ENCODE data around the gene ZMYND10. TPM values are rescaled to one million over a fixed set of nuclear protein-coding genes. Genes with fewer than 3 reads are reported as not detected.

ZMYND10 gene
- 0.67 and 1.0 TPM in 2 replicates for total RNA-seq (2021)
- percentile 14 among the genes with signal in this experiment for Bru-seq, nascent RNA
- percentile 27 among the genes with signal in this experiment for BruChase-seq, experiment 1, labeled RNA remaining after a 2-hour chase
- BruChase-seq, experiment 2, labeled RNA remaining after a 6-hour chase: percentile 26 among the genes with signal in this experiment
- long read RNA-seq, partial matches to known transcripts: 1 of 2 reads
- long read RNA-seq, other reads (novel, unspliced or antisense): 1 of 2 reads

DNA sequence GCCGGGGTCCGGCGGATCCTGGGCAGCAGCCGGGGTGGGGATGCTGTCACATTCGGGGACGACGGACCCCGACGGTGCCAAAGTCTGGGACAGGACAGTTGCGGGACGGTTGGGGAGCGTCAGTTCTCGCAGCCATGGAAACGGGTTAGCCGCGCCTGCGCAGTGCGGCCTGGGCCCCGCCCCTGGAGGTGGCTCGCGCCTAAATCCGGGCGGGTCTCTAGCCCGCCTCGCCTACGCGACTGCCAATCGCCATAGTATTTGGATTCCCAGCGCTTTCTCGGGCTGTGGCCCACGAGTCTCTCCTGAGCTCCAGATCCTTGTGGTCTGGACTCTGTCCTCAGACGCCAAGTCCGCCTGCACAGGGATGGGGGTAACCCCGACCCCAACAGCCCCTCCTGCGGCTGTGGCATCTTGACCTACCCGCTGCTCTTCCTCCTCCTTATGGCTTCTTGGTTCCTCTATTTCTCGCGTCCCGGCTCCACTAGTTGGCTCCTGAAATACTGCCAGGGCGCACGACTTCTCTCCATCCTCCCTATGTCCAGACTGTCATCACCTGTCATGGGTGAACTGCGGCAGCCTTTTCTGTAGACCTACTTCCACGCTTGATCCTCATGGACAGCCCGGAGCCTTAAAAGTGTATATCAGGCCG lies at the start of gene ZMYND10:
TSS of gene ZMYND10 (minus strand) at position 147 of the 649 bp plus-strand sequence. CDS start 153 bp downstream, outside the sequence.
- POLR2A ChIA-PET (ENCODE audit: low non-redundant PET): interaction anchor here (0.6 kb wide), 1 partner anchor 240 kb away, joined by 11 read pairs; no protein-coding TSS in a partner anchor

GRCh38 chr3:50393061-50393460 lies 47.5 kb upstream of the ZMYND10 start:
- Histone ChIP-seq H3K27me3 (replicated peaks; ENCODE audit: insufficient read depth, low read depth, low read length, poor library complexity) (no peaks in the 10 kb centered on the region), H3K27ac (ENCODE audit: low read depth, low read length, poor library complexity, severe bottlenecking) (no peak overlapping the region), H3K9me3 (ENCODE audit: low read depth, low read length, poor library complexity, severe bottlenecking) (no peaks in the 10 kb centered on the region), H3K4me3 (ENCODE audit: low read depth, low read length, poor library complexity, severe bottlenecking) (no peak overlapping the region), H3K36me3 (ENCODE audit: insufficient read depth, low read length, poor library complexity, severe bottlenecking) (no peaks in the 10 kb centered on the region), H3K4me1 (ENCODE audit: insufficient read depth, low read length, poor library complexity, severe bottlenecking) (no peaks in the 10 kb centered on the region)
- TF ChIP-seq CTCF (conservative IDR thresholded peaks at IDR 0.05; ENCODE audit: low read depth, low read length): no peak
- TF ChIP-seq EZH2 (IDR thresholded peaks at IDR 0.05; ENCODE audit: borderline replicate concordance, low read depth, low read length, poor library complexity, severe bottlenecking): no peak
- ChIA-PET POLR2A (ENCODE audit: low non-redundant PET) (no interaction called here), CTCF (no interaction called here)
- BruUV-seq (replicated peaks): no TSS peak
- intact Hi-C loops (cut with micrococcal nuclease; ENCODE audit: unreplicated experiment): no loop called here
- no peak for DNase-seq (ENCODE audit: low spot score)

More for the DNA sequence above, at the start of gene ZMYND10:
- CTCF ChIA-PET: interaction anchor here (0.6 to 0.7 kb wide), 2 partner anchors 108 to 1324 kb away, joined by 5 to 6 read pairs; no protein-coding TSS in a partner anchor
- Histone ChIP-seq H3K36me3 (ENCODE audit: insufficient read depth, low read length, poor library complexity, severe bottlenecking) (no peaks in the 10 kb centered on the region), H3K4me1 (ENCODE audit: insufficient read depth, low read length, poor library complexity, severe bottlenecking) (peaks cover 6% of the 10 kb centered on the region), H3K27me3 (replicated peaks; ENCODE audit: insufficient read depth, low read depth, low read length, poor library complexity) (no peaks in the 10 kb centered on the region), H3K4me3 (ENCODE audit: low read depth, low read length, poor library complexity, severe bottlenecking) (peak within 1 kb of the TSS; percentile 40), H3K27ac (ENCODE audit: low read depth, low read length, poor library complexity, severe bottlenecking) (no peak within 1 kb of the TSS), H3K9me3 (ENCODE audit: low read depth, low read length, poor library complexity, severe bottlenecking) (no peaks in the 10 kb centered on the region)
- TF ChIP-seq EZH2 (IDR thresholded peaks at IDR 0.05; ENCODE audit: borderline replicate concordance, low read depth, low read length, poor library complexity, severe bottlenecking): no peak
- TF ChIP-seq CTCF (conservative IDR thresholded peaks at IDR 0.05; ENCODE audit: low read depth, low read length): no peak
- intact Hi-C loops (cut with micrococcal nuclease; ENCODE audit: unreplicated experiment): loop anchor here (2.0 kb wide), 1 partner anchor 205 kb away; no protein-coding TSS in a partner anchor
- BruUV-seq (replicated peaks): no TSS peak
- DNase-seq (ENCODE audit: low spot score): peak; percentile 69

DNA sequence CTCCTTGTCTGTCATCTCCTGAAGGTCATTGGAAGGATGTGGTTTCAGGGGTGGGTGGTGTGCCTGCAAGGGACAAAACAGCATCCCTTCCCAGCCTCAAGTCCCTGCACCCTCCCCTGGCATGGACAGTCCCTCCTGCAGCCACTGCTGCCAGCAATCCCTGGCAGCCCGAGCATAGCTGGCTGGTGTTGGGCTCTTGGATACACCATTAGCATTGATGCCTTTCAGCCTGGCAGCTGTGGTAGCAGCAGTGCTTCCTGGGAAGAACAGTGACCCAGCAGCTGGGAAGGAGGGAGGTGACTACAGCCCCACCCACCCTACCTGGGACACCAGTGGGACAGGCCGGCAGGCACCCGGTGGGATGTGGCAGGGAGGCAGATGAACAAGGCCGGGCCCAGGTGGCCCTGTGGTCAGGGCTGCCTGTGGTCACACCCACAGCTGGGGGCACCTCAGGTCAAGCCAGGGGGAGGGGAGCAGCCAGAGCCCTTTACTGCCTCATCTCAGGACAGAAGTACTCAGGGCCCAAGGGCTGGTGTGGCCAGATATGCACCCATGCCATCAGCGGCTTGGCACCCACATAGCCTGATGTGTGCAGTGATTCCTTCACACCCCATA lies 46.7 kb upstream of the ZMYND10 start:
- BruUV-seq (replicated peaks): no TSS peak
- Histone ChIP-seq H3K4me3 (ENCODE audit: low read depth, low read length, poor library complexity, severe bottlenecking) (no peak overlapping the region), H3K27ac (ENCODE audit: low read depth, low read length, poor library complexity, severe bottlenecking) (no peak overlapping the region), H3K36me3 (ENCODE audit: insufficient read depth, low read length, poor library complexity, severe bottlenecking) (no peaks in the 10 kb centered on the region), H3K4me1 (ENCODE audit: insufficient read depth, low read length, poor library complexity, severe bottlenecking) (no peaks in the 10 kb centered on the region), H3K27me3 (replicated peaks; ENCODE audit: insufficient read depth, low read depth, low read length, poor library complexity) (no peaks in the 10 kb centered on the region), H3K9me3 (ENCODE audit: low read depth, low read length, poor library complexity, severe bottlenecking) (no peaks in the 10 kb centered on the region)
- ChIA-PET POLR2A (ENCODE audit: low non-redundant PET) (no interaction called here), CTCF (no interaction called here)
- no peak for TF ChIP-seq EZH2 (IDR thresholded peaks at IDR 0.05; ENCODE audit: borderline replicate concordance, low read depth, low read length, poor library complexity, severe bottlenecking)
- no peak for TF ChIP-seq CTCF (conservative IDR thresholded peaks at IDR 0.05; ENCODE audit: low read depth, low read length)
- no peak for DNase-seq (ENCODE audit: low spot score)
- intact Hi-C loops (cut with micrococcal nuclease; ENCODE audit: unreplicated experiment): no loop called here

Data from A673 (cell line).